H1 (cell line): ENCODE results near the gene ENSA. TPM values are rescaled to one million over a fixed set of nuclear protein-coding genes. Genes with fewer than 3 reads are reported as not detected.

ENCODE experiments used
- CHD7 ChIP-seq: fragments of 300-600 bp; sonication (generic); IDR thresholded peaks from 2 replicates; pipeline ENCODE4 v1.7.1; 2012; ENCODE audit warnings: low read length, moderate library complexity, mild to moderate bottlenecking, inconsistent platforms; ENCODE audit not compliant: insufficient replicate concordance
- RNF2 ChIP-seq: fragments of 200-900, 300-1000 bp; sonication (generic); IDR thresholded peaks from 2 replicates; pipeline ENCODE4 v1.7.1; 2016; ENCODE audit warnings: borderline replicate concordance, low read depth, mild to moderate bottlenecking, antibody characterized with exemption, low read length; ENCODE audit not compliant: poor library complexity, severe bottlenecking; ENCODE audit errors: missing control alignments
- TAF1 ChIP-seq: IDR thresholded peaks from 2 replicates; pipeline ENCODE4 v1.6.1; 2011; ENCODE audit warnings: mild to moderate bottlenecking, low read depth, low read length
- USF2 ChIP-seq: IDR thresholded peaks from 2 replicates; pipeline ENCODE4 v1.6.1; 2011; ENCODE audit warnings: low read length, improper control_type of control experiment
- polyA plus RNA-seq, 7 experiments: library from polyadenylated mRNA; depleted of rRNA in 3 of 7; stranded (reverse) in 5 of 7; unstranded in 2 of 7; fragments of >200 nt in 5 of 7; fragments of 200-250 nt in 2 of 7; gene quantifications; 1 replicate in 5 of 7; 2 replicates in 1 of 7; 4 replicates in 1 of 7; pipeline versions ENCODE4 v1.2.1 to v1.2.3, GENCODE V29; 2011 to 2013; ENCODE audit warnings: missing spikeins in 2 of 7, mixed read lengths in 2 of 7
- total RNA-seq: library from RNA; stranded (reverse); fragmentation: NEBNext Ultra II Directional; extraction: Animal tissue kit (Norgen Biotek cat#: 25700); gene quantifications from 2 replicates; pipeline ENCODE4 v1.2.1, GENCODE V29; 2021

Gene ENSA
- total and polyA plus RNA-seq, 2 of the 8 experiments (the other 6 are each of a cell fraction or from before 2014, with no cell fraction given), result 48.2 to 229 TPM

GRCh38 chr1:150610576-150610975 lies 18.8 kb downstream of the ENSA start (continued):
- TF ChIP-seq CHD7 (no peak), TAF1 (no peak), RNF2 (no peak), USF2 (no peak)
